ENCODE data around the gene ITPR1.

ITPR1 gene

DNA sequence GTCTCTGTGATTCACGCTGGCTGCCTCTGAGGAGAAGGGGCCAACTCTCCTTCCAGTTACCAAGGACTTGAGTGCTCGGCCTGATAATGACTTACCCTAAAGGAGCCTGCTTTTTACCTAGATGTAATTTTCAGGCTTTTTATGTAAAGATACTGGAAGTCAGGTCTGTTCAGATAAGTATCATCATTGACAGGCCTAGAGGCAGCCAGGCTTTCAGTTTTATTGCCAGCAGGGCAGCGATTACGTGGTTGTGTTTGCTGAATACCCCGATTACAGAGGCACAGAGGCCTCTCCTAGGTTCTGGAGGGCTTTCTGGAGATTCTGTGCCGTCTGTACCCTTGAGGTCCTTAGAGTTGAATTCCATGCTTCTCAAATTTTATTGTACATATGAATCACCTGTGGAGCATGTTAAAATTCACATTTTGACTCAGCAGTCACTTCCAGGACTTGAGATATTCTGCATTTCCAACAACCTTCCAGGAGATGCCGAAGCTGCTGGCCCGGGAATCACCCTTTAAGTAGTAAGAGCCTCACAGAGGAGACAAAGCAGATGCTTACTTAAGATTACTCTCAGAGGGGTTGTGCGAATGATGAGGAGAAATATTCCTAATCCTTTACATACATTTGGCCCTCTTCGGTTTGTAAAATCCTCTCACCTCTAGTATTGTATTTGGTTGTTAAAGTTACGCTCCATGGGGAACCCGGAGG, 326.0 kb downstream of the ITPR1 start:
- FAIRE-seq: no peak

DNA sequence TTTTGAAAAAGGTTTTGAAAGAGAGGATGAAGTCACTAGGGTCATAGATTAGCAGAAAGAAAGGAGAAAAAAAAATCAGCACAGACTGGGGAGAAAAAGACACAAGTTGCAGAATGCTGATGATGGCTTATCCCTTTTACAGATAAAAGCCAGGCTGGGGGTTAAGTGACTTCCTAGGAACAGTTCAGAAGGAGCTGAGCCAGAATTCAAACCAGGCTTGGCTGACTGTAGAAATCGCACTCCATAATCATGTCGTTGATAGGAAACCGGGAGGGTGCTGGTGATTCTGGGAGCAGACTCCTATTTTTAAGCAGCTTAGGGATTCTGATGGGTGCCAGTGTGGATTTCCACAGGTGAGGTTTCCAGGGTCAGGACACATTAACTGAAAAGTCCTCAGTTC, 326.6 kb downstream of the ITPR1 start:
- FAIRE-seq: no peak

DNA sequence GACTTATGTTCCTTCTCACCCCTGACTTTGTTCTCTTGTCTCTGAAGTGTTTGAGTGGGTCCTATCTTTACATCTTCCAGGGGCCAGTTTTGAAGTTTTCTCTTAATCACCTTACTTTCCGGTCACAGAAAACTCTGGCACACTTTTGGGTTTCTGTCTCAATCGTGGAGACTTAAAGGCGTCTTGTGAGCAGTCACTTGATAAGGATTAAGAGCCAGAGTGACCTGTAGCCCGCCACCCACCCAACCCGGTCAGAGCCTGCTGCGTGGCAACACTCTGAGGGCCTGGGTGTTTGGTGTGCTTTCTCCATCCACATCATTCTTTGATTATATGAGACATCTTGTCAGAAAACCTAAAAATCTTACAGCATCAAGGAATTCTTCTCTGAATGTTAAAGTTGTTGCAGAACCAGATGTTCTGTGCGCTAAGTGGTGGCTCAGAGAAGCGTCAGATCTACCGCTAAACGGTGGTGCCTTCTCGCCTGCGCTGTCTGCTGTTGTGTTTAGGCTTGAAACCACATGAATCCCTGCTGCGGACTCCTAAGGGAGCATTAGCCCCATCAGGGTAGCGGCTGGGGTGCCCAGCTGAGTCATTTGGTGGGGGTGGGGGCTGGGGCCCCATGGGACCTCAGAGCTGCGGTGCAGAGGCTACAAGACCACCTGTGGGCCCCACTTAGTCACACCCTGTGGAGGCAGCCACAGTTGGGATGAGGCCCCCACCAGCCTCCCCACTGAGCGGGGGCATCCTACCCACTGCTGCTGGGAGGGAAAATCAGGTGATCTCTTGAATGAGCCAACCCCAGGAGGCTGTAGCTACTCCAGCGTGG, 327.4 kb downstream of the ITPR1 start:
- FAIRE-seq: no peak

DNA sequence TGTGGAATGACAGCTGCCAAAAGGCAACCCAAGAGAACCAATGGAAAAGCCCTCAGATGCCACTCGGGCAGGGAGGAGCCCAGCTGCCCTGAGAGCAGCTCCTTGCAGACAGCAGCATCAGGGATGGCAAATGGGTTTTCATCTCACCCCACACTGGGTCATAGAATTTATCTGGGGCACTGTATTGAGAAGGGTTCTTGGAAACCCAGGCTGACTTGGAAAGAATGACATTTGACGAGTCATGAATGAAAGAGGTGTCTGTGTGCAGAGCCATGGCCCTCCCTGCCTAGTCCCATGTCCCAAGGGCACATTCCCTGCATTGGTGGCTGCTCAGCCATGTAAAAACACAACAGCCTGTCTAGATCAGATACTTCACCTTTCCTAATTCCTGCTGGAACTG, 328.2 kb downstream of the ITPR1 start:
- no peak for FAIRE-seq

DNA sequence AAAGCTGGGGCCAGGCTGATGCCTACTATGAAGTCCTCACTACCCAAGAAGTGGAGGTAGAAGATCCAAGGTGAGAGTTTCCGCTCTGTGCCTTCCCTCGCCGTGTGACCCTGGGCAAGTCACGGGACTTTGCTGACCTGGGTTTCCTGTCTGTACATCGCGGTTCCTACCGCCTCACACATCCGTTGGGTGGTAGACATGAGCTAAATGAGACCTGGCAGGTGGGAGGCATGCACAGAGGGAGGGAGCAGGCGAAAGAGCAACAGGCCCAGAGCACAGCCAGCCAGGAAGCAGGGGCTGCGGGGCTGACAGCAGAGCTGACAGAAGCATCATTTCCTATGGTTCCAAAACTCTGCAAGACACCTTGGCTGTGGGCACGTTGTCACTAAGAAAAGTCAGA, 328.8 kb downstream of the ITPR1 start:
- FAIRE-seq: no peak

DNA sequence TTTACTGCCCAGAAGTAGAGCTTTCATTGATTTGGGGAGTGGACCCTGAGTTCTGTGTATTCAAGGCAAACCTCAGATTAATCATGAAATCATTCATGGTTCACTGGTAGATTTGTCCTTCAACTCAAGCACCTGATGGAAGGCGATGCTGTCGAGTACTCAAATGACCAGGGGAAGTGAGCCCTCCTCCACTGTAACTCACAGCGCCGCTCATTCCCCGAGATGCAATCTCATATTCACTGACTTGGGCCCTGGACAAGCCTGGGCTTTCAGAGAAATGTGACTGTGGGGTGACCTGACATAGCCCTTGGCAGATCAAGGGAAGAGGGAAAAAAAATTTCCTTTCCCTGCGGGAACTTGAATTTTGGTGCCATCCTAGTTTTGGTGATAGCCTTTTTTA, 329.4 kb downstream of the ITPR1 start:
- FAIRE-seq: no peak

DNA sequence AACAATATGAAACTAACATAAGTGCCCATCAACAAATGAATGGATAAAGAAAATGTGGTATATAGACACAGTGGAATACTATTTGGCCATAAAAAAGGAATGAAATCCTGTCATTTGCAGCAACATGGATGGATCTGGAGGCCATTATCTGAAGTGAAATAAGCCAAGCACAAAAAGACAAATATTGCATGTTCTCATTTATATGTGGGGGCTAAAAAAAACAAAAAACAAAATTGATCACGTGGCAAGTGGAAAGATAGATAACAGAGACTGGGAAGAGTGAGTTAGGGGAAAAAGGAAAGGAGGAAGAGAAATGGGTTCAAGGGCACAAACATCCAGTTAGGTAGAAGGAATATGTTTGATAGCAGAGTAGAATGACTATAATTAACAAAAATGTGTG, 330.2 kb downstream of the ITPR1 start:
- no peak for FAIRE-seq

DNA sequence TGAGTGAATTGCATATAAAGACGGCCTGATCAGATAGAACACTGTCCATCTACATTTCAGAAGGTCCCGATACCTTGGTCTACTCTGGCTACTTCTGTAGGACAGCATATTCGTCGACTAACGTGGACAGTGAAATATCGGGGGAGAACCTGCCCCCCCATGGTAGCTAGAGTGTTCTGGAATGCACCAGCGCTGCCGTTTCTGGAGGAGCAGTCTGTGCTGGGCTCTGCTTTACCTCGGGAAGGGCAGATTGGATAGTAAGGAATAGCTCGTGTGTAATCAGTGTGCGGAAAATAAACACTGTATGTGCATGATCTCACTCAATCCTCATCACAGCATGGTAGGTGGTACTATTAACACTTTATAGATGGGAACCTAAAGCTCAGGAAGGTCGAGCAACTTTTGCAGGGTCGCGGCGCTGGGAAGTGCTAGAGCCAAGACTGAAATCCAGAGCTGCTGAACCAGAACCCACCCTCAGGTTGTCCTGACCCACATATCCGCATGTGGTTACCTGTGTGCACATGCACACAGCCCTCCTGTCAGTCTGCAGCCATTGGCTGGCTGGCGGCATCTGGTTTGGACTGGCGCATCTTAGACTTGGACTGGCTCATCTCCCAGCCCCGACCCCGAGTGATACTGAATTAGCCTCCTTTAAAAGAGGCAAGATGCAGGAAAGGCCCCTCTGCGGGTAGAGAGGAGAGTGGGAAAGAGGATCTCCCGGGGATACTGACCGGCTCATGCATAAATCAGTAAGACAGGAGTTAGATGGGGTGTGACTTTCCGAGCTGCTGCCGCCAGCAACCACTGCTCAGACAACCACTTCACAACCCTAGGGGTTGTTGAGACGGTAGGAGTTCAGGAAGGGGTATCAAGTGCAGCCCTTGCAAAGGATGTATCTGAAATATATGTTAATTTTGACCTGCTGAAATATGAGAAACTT, 331.1 kb downstream of the ITPR1 start:
- no peak for FAIRE-seq

DNA sequence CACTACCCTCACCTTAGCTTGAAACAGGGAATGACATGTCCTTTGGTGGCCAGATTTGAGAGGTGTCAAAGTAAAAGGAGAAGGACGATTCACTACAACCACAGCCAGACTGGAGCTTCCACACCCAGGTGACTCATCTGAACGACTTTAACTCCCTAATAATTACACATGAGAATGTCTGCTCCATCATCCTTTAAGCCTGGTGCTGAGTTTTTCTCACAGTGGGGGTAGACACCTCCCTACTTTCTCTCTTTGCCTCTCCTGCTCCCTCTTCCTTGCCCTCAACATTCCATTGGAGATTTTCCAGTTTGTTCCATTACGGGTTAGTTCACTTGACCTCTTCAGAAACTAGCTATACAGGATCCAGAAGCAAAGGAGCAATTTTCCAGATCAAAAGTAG, 331.8 kb downstream of the ITPR1 start:
- FAIRE-seq: no peak

DNA sequence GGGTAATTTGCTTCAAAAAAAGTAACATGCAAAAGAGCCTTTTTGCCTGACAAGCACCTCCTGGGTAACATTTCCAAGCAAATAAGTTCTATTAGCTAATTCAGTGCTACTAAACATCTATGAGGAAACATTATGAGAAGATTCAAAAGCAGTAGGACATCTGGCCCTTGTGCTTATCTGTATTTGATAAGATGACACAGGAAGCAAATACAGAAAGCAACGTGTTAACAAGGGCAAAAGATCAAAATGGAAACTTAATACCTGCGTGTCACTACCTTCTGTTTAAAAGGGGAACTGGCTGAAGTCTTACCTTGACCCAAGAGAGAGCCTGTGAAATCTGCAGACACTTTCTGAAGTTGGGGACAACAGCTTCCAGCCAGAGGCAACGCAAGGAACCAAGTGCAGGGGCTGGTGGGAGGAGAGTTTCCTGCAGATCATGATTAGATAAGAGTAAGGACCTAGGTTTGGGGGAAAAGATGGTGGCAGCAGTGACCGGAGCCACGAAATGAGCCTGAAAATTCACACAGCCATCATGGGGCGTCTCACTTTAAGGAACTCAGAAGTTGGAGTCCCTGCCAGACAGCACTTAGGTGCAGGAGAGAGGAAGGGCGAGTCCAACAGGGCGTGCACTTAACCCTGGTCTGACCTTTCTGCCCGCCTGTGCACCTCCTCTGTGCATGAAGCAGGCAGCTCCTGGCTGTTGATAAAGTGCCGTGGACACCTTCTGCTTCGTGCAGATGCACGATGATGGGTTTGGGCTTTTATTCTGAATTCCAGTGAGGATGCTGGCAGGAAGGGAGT, 332.5 kb downstream of the ITPR1 start:
- FAIRE-seq: no peak

DNA sequence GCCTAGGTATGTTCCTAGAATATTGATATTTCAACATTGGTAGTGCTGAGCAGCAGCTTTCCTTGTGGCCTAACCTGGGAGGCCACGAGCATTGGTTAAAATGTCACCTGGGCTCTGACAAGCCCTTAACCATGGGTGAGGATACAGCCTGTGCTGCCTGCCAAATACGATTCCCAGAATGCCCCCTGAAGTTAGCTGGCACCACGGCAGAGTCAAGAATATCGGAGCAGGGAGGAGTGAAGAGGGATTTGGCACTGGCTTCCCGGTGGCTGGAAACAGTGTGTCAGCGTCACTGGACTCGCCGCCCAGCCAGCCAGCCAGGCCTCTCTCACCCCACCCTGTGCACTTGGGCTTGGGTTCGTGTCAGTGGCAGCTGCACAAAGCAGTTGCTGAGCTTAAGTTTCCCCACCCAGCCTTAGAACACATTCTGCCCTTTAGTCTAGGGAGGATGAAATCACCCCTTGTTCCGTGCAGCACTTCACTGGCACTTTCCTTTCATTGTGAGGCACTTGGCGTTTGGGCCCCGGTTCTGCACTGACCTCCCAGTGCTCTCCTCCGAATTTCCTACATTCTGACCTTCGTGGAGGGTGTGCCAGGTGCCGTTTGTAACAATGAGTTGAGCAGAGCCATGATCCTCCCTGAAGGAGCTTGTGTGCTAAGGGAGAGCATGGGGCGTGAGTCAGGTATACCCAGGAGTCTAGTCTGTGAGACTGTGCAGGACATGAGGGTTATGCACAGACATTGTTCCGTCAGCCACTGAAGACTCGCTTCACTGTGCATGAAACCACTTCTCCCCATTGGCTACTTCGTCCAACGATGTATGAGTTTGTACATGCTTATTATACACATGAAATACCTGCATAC, 333.3 kb downstream of the ITPR1 start:
- no peak for FAIRE-seq

DNA sequence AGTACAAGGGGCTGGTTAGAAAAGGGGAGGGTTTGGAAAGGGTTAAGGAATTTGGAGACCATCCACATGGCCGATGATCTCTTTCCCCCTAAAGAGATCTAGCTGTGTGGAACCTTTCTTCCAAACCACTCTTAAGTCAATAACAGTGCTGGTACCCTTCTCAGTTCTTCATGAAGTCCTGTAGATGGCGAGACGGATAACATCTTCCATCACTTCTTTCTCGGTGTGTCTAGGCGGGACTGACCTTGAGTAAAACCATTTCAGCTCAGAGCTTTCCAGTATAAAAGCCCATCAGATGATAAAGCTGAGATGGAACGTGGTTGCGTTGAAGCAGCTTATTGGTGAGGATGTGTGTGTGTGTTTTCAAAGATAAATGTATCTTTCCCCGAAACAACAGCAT, 334.6 kb downstream of the ITPR1 start:
- FAIRE-seq: no peak

DNA sequence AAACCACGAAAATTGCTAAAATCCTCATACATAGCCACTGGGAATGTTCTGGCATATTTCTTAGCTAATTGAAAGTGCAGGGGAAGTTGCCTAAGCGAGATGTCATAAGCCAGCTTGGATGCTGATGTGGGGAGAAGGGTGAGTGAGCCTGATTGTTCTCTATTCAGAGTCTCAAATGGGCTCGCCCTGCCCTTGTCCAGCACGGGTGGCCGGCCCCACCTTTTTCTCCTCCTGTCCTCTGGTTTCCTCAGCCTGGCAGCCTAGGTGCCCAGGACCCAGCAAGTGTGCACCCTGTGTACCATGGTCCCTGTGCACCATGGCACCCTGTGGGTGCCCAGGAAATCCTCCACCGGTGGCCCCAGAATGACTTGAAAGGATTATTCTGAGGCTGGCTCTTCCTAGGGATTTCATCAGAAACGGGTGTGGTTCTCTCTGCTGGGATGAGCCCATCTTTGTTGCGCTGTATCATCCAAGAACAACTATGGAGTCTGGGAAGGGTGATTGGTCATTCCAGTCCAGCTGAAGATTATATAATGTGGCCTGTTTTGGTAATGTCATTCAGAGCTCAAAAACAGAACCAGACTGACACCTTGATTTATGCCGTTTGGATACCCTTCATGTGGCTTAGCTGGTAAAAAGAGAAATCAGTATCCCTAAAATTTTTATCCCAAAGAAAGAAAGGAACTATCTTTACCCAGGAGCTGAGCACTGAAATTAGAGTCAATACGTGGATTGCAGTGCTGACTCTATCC, 335.3 kb downstream of the ITPR1 start:
- no peak for FAIRE-seq

DNA sequence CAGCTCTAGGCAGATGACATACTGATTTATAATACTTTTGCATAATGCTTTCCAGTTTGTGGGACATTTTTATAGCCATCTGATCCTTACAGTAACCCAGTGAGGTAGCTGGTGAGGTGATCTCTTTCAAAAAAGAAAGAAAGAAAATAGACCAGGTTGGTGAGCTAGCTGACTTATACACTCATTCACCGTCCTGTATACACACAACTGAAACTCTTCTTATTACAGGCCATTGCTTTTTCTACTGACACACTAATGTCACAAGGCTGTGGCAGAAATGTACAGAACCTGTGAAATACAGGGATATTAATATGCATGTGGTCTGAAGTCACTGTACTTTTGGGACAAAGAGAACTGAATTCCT, 335.9 kb downstream of the ITPR1 start:
- FAIRE-seq: no peak

DNA sequence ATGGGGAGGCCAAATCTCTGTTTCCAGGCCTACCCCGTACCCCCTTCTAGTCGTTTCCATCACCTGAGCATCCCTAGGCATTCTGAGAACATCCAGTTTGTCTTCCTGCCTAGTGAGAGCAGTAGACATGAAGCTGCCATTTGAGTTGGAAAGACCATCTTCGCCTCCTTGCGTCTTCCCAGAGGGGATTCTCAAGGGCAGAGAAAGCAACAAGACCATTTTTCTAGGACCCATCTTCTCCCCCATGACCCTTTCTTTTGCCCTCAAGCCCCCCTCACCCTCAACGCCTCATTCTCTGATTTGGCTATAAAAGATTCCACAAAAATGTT, 337.4 kb downstream of the ITPR1 start:
- no peak for FAIRE-seq

DNA sequence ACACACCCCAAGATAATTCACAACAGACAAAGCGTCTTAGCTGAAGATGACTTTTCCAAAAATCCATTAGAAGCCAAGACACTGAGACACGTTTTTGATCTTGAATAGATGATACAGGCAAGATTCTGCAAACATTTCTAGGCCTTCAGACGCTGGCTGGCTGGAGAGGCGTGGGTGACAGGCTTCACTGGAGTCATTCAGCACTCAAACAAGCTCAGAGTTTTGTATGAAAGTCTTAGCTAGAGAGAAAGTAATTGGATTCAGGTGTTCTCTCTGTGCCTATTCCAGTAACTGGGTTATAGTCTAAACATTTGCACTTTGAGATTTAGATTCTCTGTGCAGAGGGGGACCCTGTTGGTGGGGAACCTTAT, 338.4 kb downstream of the ITPR1 start:
- no peak for FAIRE-seq

DNA sequence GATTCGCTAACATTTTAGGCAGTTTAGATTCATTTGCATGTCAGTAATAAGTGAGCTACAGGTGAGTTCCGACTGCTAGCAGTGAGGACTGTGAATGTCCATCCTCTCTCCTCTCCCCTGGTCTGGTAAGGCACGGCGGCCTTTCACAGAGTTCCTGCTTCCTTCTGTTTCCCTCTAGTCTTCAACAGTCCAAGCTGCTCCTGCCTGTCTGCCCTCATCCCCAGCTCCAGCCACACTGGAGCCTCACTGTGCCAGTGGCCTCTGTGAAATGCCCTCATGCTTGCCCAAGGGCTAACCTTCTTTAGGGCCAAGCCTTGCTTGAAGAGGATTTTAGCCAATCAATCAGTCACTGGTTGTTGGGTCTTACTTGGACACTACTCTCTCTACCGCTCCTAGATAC, 340.3 kb downstream of the ITPR1 start:
- no peak for FAIRE-seq

DNA sequence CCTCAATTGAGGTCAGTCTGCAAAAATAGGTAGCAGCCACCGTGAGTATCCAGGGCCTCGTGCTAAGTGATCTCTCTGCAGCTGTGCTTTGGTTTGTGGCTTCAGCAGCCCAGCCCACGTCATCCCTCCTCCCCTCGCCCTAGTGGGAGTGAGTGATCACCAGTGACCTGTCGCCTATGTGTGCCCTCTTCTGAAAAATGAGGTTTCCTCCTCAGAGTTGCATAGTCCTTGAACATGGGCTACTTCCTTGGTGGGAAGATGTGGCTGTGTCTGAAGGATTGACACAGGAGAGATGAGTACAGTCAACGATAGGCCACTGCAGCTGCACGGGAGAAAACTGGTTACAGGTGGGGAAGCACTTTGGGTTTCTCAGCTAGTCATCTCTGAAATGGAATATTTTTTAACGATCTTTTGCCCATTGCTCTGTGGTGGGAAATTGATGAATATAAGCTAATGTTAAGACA, 341.3 kb downstream of the ITPR1 start:
- FAIRE-seq: no peak

DNA sequence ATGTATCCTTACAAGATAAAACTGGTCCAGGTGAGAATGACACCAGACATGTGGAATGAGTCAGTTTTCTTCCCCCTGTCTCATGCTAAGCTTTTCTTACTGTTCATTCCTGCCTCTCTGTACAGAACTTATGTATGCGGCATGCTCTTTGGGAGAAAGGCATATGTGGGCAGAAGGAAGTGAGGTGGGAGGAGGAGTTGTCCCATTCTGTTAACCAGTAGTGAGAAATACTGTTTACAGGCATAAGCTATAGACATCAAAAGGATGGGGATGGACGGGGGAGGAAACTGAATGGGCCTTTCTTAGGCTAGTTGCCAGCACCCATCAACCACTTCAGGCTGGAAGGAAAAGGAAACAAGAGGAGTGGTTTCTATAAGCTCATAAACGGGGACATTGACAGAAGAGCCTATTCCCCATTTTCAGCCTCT, 342.5 kb downstream of the ITPR1 start:
- no peak for FAIRE-seq

DNA sequence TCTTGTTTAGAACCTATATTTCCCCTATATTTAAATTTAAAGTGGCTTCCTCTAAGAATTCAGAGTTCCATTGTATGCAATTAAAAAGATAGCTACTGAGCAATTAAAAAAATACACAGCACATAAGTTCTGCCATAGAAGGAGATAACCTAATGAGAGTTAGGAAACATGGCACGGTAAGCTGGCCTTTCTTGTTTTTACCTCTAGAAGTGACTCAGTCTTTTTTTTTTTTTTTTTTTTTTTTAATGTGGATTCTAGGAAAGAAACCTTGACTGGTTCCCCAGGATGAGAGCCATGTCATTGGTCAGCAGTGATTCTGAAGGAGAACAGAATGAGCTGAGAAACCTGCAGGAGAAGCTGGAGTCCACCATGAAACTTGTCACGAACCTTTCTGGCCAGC, 343.4 kb downstream of the ITPR1 start:
- no peak for FAIRE-seq
